NCI-H1105 treated with DMSO at 0.1 percent for 48 hours (cell line): ENCODE data around the gene KRTAP10-7.
"Not testable (repeated sequence)": the region's sequence is repeated elsewhere in the genome, so short reads cannot be mapped to it uniquely, and the experiment has no call there.

Experiments used
- DNase-seq: peaks from one replicate; lab custom pipeline; 2025; lab: John Stamatoyannopoulos, UW

The KRTAP10-7 gene

DNA sequence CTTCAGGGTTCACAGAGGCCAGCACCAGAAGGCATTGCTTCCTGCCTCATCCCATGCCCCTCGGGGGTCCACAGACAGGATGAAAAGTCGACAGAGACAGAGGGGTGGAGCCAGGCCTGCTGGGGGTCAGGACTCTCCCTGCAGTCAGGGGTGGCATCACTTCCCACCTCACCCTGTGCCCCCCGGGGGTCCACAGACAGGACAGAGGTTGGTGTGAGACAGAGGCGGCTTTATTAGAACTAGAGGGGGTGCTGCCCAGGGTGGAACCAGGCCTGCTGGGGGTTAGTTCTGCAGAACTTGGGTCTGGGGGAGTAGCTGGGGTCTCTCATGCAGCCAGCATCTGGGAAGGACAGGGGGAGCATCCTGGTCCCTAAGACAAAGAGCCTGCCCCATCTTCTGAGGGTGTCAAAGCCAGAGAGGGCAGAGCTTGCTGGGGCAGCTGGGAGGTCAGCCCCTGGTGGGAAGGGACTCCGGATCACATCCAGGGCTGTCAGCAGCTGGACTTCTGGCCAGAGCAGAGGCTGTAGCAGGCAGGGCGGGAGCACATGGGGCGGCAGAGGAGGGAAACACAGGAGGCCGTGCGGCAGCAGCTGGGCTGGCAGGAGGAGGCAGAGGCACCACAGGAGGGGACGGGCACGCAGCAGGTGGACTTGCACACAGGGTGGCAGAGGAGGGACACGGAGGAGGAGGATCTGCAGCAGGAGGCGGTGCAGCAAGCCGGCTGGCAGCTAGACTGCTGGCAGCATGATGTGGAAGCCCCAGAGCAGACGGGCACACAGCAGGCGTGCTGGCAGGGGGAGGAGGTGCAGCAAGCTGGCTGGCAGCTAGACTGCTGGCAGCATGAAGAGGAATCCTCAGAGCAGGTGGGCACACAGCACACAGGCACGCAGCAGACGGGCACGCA is 9.2 kb upstream of the KRTAP10-7 start:
- DNase-seq: not testable (repeated sequence)

DNA sequence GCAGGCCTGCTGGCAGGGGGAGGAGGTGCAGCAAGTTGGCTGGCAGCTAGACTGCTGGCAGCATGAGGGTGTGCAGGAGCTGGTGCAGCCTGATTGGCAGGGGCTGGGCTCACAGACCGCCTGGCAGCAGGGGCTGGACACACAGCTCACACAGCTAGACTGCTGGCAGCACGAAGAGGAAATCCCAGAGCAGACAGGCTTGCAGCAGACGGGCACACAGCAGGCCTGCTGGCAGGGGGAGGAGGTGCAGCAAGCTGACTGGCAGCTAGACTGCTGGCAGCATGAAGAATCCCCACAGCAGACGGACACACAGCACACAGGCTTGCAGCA is 8.6 kb upstream of the KRTAP10-7 start:
- DNase-seq: not testable (repeated sequence)

DNA sequence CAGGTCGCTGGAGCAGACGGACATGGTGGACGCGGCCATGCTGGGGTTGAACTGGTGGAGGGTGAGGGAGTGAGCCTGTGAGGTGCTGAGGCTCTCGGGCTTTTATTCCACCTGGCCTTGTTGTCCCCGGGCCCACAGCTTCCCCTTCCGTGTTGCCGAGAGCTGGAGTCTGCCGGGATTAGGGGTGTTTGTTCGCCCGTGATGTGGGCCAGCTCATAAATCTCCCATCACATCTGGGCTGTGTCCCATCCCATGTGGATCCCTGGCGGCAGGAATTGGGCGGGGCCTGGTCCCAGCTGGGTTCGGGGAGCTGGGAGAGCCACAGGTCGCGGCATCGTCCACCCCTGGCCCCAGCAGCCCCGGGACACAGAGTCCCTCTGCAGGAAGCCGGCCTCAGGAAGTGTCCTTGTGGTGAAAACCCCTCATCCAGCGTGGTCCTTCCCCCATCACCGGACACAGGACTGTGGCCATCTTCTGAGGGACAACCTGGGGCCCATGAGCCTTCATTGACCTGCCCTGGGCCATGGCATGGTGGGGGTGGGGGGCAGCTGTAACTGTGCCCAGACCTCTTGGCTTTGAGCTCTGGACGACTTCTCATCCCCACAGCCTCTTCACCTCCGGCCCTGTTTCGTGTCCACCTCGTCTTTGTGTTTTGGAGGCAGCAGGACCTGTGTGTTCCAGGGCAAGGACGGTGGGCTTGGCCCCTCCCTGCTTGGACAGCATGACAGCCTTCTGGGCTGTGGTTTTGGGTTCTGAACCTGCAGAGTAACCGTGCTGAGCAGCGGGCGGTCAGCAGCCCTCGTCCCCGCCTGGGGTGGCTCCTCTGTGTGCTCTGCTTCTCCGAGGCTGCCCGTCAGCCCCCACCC is 7.7 kb upstream of the KRTAP10-7 start, which contains the start of gene KRTAP10-6:
TSS of gene KRTAP10-6 (minus strand) at position 60 of the 866 bp plus-strand sequence. CDS start at position 39, 21 bp downstream.
- no peak for DNase-seq

DNA sequence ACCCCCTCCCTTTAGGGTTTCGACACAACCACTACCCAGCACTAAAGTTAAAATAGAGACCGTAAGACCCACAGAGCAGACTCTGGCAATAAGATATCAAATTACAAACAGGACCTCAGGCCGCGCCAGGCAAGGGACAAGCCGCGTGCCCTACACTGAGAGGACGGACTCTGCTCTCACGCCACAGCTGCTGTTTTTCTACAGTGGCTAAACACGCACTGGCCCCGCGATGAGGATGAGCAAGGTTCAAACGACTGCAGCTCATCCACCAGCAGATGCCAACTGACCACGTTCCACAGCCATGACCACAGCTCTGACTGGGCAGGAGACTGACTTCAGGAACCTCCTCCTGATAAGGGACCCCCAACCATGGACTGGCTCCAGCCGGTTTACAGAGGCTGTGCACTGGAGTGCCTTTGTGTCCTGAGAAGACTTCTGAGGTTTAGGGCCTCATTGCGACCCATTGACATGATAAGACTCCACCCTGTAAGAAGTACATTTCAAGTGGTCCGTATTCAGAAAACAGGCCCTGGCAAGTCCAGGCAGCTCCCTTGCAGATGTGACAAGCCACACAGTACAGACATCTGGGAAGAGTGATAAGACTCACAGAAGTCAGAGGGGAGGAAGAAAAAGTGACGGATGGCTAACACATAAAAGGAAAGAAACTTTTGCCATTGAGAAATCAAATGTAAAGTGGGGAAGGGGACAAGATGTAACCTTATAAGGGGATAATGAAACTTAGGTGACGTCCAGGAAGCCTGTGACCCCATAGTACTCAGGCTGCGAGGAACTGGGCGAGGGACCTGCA is 6.6 kb upstream of the KRTAP10-7 start:
- no peak for DNase-seq

DNA sequence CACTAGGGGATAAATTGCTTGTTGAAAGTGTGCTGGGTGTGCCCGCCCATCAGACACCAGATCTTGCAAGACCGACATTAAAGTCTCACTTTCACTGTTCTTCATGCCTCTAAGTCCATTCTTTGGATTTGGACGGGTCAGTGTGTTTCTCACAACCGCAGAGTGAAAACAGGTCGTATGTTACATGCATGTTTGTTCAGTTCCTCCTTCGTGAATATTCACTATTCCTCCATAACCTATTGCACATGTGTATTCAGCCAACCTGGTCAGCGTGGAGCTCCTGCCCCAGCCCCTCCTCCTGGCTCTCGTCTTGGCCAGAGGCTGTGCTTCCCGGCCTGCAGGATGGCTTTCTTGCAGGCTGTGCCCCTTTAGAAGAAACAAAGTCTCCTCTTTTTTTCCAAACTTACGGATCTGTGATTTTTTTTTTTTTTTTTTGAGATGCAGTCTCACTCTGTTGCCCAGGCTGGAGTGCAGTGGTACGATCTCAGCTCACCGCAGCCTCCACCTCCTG is 5.9 kb upstream of the KRTAP10-7 start:
- no peak for DNase-seq

DNA sequence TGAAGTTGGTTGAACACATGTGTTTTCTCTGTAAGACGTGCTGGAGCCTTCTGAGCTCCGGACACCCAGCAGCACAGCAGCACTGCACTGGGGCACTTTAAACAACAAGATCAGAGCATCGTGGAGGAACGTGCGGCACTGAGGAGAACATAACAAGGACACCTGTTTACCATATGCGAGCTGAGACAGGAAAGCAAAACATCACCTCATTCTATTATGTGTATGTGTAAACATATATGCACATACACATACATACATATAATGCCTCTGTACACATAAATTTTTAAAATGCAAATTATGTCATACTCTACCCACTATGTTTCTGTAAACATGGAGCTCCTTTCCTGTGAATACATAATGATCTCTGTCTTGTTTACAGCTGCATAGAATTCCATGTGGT is 4.9 kb upstream of the KRTAP10-7 start:
- DNase-seq: no peak

DNA sequence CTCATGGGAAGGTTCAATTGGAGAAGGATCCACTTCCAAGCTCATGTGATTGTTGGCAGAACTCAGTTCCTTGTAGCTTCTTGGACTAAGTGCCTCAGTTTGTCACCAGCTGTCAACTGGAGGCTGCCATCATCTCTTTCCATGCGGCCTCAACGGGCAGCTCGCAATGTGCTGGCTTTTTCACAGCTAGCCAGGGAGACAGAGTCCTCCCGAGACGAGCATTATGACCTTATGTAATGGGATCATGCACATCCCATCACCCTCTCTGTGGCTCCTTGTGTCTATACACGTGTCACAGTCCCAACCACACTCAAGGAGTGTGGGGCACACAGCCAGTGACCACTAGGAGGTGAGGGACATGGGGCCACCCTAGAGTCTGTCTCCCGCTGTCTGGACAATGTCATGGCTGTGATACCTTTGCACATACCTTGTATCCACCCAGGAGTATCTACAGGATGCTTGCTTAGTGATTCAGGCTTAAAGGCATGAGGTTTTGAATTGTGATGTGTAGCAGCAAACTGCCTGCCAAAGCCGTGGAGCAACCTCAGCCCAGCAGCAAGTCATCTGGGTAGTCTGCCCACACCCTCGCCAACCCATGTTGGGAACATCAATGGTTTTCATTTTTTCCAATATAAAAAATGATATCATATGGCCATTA is 4.2 kb upstream of the KRTAP10-7 start:
- DNase-seq: no peak

DNA sequence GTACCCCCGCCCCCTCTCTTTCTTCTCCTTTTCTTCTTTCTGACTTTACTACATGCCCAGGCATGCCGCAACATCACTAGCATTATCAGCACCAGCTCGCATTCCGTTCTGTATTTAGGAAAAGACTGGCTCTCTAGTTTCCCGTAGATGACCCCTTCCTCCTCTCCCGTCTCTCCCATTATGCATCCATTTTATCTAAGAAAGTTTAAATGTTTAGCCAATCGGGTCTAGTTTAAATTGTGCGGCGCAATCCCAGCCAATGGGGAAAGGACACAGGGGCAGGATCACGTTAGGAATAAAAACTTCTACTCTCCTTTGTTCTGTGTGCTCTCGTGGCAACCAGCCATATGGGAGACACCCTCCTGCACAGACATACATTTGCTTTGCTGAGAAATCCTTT is 2.3 kb upstream of the KRTAP10-7 start:
- DNase-seq: no peak

DNA sequence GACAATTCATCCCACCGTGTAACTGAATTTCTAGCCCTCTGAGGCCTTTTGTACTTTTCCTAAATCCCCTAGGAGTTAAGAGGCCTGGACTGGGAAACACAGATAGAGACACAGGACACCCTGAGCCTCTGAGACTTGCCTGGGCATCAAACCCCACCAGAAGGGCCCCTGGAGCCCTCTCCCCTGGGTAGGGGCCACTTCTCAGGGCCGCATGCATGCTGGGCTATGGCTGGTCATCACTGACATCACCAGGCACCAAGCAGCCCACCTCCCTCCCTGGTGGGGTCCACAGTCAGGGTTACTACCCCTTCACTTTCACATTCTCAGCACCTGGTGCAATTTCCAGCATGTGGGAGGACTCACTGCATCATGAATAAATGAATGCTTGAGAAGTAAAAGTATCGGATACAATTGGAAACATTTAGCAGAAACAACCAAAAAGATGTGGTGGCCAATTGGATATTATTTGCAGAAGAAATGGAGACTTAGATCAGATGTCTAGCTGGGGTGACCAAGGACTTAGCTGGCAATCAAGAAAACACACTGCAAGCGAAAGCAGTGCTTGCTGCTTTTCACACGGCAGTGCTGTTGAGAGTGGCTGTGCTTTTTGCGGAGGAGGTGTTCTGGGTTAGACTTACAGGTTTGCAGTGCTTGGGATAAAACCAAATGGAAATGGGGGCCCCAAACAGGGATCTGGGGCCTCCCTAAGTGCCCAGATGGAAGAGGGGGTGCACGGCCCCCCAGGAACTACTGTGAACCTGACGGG is 950 bp upstream of the KRTAP10-7 start:
- no peak for DNase-seq

DNA sequence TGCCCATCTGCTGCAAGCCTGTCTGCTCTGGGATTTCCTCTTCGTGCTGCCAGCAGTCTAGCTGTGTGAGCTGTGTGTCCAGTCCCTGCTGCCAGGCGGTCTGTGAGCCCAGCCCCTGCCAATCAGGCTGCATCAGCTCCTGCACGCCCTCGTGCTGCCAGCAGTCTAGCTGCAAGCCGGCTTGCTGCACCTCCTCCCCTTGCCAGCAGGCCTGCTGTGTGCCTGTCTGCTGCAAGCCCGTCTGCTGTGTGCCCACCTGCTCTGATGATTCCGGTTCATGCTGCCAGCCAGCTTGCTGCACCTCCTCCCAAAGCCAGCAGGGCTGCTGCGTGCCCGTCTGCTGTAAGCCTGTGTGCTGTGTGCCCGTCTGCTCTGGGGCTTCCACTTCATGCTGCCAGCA is 694 bp downstream of the KRTAP10-7 start:
- DNase-seq: not testable (repeated sequence)

DNA sequence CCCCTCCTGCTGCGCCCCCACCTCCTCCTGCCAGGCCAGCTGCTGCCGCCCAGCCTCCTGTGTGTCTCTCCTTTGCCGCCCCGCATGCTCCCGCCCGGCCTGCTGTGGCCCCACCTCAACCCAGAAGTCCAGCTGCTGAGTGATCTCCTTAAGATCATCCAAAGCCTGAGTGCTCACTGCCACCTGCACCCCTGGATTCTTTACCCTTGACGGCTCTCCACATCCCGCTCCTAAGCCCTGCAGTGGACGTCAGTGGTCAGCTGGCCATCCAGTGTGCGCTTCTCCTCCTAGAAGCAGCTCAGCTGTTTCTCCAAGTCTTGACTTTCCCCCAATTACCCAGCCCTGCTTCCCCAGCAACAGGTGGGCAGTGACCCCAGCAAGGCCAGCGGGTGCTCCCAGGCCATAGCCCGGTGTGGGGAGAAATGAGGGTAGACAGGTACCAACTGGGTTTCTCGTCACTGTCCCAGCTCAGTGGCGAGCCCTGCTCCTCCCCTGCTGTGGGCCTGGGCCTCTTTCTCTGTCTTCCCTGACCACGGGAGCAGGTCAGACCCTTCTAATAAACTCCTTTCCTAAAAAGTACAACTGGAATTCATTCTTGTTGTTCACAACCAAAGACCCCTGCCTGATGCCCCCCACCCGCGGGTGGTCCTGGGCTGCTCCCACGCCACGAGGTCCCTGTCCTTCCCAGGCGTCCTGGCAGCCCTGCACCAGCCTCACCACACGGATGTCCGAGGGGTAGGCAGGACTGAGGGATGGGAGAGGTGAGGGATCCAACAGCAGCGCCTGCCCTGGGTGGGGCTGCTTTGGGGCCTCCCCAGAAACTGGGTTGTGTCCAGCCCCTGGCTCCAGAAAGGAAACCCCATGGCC is 1.4 kb downstream of the KRTAP10-7 start:
- no peak for DNase-seq

DNA sequence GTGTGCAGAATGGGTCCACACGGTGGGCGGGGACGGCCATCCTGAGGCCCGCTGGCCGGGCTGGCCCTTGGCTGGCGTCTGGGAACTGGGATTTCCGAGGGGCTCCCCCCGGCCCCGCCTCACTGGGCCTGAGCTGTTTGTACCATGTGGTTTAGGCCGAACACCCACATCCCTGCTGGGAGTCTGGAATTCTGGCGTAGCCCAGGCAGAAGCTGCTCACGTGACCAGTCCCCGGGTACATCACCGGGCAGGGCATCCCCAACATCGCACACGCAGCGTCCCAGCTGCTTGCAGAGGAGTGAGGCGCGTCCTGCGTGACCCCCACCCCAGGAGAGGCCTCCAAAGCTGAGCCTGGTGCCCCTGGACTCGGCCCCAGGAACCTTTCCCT is 2.1 kb downstream of the KRTAP10-7 start:
- DNase-seq: no peak

DNA sequence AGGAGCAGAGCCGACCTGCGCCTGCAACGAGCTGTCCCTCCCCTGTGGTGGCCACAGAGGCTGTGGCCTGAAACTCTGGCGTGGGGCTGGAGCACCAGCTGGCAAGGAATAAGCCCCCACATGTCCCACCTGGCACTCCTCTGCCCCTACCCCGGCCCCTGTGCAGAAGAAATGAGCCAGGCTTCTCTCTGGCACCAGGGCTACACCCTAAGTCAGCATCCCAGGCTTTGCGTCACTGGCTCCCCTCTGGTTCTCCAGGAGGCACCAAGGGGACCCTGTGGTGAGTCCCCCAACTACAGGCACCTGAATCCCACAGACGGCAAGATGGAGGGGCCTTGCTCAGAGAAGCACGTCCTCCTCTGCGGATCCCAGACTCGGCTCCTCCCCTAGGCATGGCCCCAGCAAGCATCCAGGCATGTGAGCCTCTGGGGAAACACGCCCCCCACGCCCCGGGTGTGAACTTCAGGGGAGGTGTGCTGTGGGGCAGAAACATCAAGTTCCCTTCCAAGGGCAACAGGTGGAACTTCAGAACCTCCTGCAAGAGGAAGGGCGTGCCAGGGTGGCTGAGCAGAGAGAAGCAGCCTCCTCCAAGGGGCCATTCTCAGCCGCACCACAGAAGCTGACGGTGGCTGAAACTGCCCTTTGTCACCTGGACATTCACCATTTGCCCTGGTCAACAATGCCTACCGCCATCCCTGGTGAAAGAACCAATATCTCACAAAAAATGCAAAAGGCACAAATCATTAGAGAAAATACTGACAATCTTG is 2.9 kb downstream of the KRTAP10-7 start:
- no peak for DNase-seq

DNA sequence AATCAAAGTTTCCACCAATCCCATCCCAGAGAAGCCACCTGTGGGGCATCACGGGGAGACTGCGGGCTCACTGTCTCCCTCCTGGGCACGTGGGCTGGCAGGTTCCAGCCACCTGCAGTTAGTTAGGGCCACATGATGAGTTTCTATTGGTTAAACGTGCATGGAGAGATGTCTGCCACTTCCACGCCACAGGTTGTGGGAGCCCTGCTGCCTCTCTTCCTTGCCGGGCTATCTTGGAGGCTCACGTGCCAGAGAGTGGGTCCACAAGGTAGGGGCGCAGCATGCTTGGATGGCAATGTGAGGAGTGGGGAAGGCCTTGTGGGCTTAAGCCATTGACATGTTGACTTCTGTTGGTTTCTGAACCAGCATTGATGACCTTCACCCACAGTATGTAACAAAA is 3.5 kb downstream of the KRTAP10-7 start:
- DNase-seq: no peak

DNA sequence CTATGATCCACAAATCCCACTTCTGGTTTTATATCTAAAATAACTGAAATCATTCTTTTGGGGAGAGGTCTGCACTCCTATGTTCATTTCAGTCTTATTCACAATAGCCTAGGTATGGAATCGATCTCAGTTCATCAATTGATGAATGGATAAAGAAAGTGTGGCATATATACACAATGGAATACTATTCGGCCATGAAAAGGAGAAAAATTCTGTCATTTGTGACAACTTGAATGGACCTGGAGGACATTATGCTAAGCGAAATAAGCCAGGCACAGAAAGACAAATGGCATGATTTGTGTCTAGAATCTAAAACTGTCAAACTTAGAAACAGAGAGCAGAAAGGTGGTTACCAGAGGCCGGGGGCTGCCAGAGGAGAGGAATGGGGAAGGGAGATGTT is 6.1 kb downstream of the KRTAP10-7 start:
- no peak for DNase-seq

DNA sequence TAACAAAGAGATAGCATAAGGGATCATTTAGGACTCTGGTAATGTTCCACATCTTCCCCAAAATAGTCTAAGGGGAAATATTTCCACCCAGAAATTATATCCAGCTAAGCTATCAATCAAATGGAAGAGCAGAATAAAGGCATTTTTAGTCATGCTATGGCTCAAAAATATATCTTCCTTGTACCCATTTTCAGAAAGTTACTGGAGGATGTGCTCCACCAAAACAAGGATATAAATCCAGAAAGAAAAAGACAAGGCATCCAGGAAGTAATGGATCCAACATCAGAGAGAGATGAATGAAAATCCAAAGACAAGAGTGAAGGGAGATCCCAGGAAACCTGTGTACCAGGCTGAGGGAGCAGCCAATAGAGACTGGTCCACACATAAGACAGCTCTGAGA is 8.8 kb downstream of the KRTAP10-7 start:
- DNase-seq: no peak

DNA sequence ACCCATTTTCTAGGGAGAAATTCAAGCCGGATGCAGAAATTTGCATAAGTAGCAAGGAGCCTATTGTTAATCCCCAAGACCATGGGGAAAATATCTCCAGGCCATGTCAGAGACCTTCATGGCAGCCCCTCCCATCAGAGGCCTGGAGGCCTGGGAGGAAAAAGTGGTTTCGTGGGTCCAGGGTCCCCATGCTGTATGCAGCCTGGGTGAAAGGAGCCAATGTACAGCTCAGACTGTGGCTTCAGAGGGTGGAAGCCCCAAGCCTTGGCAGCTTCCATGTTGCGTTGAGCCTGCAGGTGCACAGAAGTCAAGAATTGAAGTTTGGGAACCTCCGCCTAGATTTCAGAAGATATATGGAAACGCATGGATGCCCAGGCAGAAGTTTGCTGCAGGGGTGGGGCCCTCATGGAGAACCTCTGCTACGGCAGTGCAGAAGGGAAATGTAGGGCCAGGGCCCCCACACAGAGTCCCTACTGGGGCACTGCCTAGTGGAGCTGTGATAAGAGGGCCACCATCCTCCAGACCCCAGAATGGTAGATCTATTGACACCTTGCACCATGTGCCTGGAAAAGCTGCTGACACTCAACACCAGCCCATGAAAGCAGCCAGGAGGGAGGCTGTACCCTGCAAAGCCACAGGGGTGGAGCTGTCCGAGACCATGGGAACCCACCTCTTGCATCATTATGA is 9.9 kb downstream of the KRTAP10-7 start:
- DNase-seq: not testable (repeated sequence)

DNA sequence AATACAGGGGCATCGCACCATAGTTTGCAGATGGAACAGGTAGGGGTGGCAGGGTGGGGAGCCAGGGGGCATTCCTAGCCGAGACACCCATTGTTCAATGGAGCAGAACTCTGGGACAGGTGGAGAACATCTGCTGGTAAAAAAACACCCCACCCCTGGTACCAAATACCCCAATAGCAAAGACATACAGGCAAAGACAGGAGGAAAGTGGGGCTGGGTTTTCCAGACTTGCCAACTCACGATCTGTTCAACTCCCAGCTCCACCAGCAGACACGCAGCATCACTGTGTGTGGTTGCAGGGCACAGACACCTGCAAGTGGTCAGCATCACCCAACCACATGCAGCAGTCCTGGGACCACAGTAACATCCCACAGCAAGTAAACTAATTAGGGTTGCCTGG is 11.2 kb downstream of the KRTAP10-7 start:
- DNase-seq: no peak
